WTC11 (cell line): ENCODE data around the gene A4GNT. TPM values are rescaled to one million over a fixed set of nuclear protein-coding genes. Genes with fewer than 3 reads are reported as not detected.

Experiments
- ATAC-seq: fragments of 200-7000 bp; cut with Tn5 transposase; 2 replicates; pipeline ENCODE4 v1.10.0; 2021; ENCODE audit warnings: mild to moderate bottlenecking, moderate library complexity
- CTCF ChIA-PET: fragments of 300-600 bp; sonication (Branson Sonifier 250); formaldehyde crosslinking; loops from one replicate; lab custom pipeline; 2021; ENCODE audit warnings: antibody characterized with exemption; lab: Charles Lee
- POLR2A ChIA-PET: fragments of 350-600 bp; sonication (Branson Sonifier 250); formaldehyde crosslinking; loops from one replicate; lab custom pipeline; 2021; ENCODE audit warnings: antibody characterized with exemption; lab: Charles Lee
- DNase-seq: peaks from one replicate; pipeline ENCODE4 v3.0.0; 2021; ENCODE audit warnings: low spot score
- H3K27ac Mint-ChIP-seq: 2 replicates; pipeline ENCODE4 v1.8.0; 2021; ENCODE audit warnings: mixed read lengths
- H3K27me3 Mint-ChIP-seq: 2 replicates; pipeline ENCODE4 v1.8.0; 2021; ENCODE audit warnings: low read depth, mild to moderate bottlenecking, moderate library complexity, mixed read lengths
- H3K36me3 Mint-ChIP-seq: 2 replicates; pipeline ENCODE4 v1.8.0; 2021; ENCODE audit warnings: mixed read lengths
- H3K4me1 Mint-ChIP-seq: 2 replicates; pipeline ENCODE4 v1.8.0; 2022; ENCODE audit warnings: mixed read lengths
- H3K4me3 Mint-ChIP-seq: 2 replicates; pipeline ENCODE4 v1.8.0; 2021; ENCODE audit warnings: mild to moderate bottlenecking, moderate library complexity, mixed read lengths
- H3K9me3 Mint-ChIP-seq: 2 replicates; pipeline ENCODE4 v1.8.0; 2021; ENCODE audit warnings: mixed read lengths
- ATF1 ChIP-seq: sonication (generic); formaldehyde crosslinking; IDR thresholded peaks from 2 replicates; pipeline ENCODE4 v1.8.1; 2023; ENCODE audit warnings: mild to moderate bottlenecking, moderate library complexity, missing genetic modification reagents
- CTCF ChIP-seq: fragments of 200-600 bp; IDR thresholded peaks from 2 replicates; pipeline ENCODE4 v1.8.0; 2022; ENCODE audit warnings: antibody characterized with exemption
- GABPB1 ChIP-seq: sonication (generic); formaldehyde crosslinking; IDR thresholded peaks from 2 replicates; pipeline ENCODE4 v1.8.1; 2023; ENCODE audit warnings: mild to moderate bottlenecking, missing genetic modification reagents
- MXD4 ChIP-seq: fragments of 250-450 bp; sonication (Bioruptor Pico); IDR thresholded peaks from 2 replicates; pipeline ENCODE4 v1.8.0; 2021; ENCODE audit warnings: mild to moderate bottlenecking, moderate library complexity, borderline replicate concordance
- NFYB ChIP-seq: sonication (generic); formaldehyde crosslinking; conservative IDR thresholded peaks from 2 replicates; pipeline ENCODE4 v1.8.0; 2022; ENCODE audit warnings: low read depth, missing genetic modification reagents
- OVOL2 ChIP-seq: fragments of 250-450 bp; sonication (Bioruptor Pico); IDR thresholded peaks from 2 replicates; pipeline ENCODE4 v1.9.0; 2021; ENCODE audit warnings: mild to moderate bottlenecking, borderline replicate concordance
- PRDM15 ChIP-seq: sonication (generic); formaldehyde crosslinking; IDR thresholded peaks from 2 replicates; pipeline ENCODE4 v1.8.0; 2022; ENCODE audit warnings: missing genetic modification reagents
- SMAD4 ChIP-seq: sonication (generic); formaldehyde crosslinking; IDR thresholded peaks from 2 replicates; pipeline ENCODE4 v1.8.0; 2022; ENCODE audit warnings: mild to moderate bottlenecking, missing genetic modification reagents
- TEAD4 ChIP-seq: sonication (generic); formaldehyde crosslinking; IDR thresholded peaks from 2 replicates; pipeline ENCODE4 v1.8.0; 2022; ENCODE audit warnings: mild to moderate bottlenecking, missing genetic modification reagents
- ZNF138 ChIP-seq: sonication (generic); formaldehyde crosslinking; conservative IDR thresholded peaks from 2 replicates; pipeline ENCODE4 v1.8.1; 2022; ENCODE audit warnings: mild to moderate bottlenecking, moderate library complexity, missing genetic modification reagents
- ZNF416 ChIP-seq: fragments of 250-450 bp; sonication (Bioruptor Pico); IDR thresholded peaks from 2 replicates; pipeline ENCODE4 v1.9.0; 2021; ENCODE audit warnings: mild to moderate bottlenecking, inconsistent platforms
- ZNF425 ChIP-seq: fragments of 250-450 bp; sonication (Bioruptor Pico); conservative IDR thresholded peaks from 2 replicates; pipeline ENCODE4 v1.9.0; 2021; ENCODE audit warnings: mild to moderate bottlenecking
- total RNA-seq: library from RNA; stranded (reverse); gene quantifications from 3 replicates; pipeline ENCODE4 v1.2.3, GENCODE V29; 2021
- TF ChIP-seq, protein P1 (sequence below): sonication (generic); formaldehyde crosslinking; IDR thresholded peaks from 2 replicates; pipeline ENCODE4 v1.8.1; 2023; ENCODE audit warnings: mild to moderate bottlenecking, missing genetic modification reagents
- TF ChIP-seq, protein P2 (sequence below): sonication (generic); formaldehyde crosslinking; IDR thresholded peaks from 2 replicates; pipeline ENCODE4 v1.8.1; 2022; ENCODE audit warnings: mild to moderate bottlenecking, missing genetic modification reagents, moderate library complexity, borderline replicate concordance
- TF ChIP-seq, protein P3 (sequence below): sonication (generic); formaldehyde crosslinking; conservative IDR thresholded peaks from 2 replicates; pipeline ENCODE4 v1.8.1; 2022; ENCODE audit warnings: mild to moderate bottlenecking, missing genetic modification reagents

Gene A4GNT
- total RNA-seq, 1 experiment from 2014 or later = not detected

- TF ChIP-seq, protein P1, sequence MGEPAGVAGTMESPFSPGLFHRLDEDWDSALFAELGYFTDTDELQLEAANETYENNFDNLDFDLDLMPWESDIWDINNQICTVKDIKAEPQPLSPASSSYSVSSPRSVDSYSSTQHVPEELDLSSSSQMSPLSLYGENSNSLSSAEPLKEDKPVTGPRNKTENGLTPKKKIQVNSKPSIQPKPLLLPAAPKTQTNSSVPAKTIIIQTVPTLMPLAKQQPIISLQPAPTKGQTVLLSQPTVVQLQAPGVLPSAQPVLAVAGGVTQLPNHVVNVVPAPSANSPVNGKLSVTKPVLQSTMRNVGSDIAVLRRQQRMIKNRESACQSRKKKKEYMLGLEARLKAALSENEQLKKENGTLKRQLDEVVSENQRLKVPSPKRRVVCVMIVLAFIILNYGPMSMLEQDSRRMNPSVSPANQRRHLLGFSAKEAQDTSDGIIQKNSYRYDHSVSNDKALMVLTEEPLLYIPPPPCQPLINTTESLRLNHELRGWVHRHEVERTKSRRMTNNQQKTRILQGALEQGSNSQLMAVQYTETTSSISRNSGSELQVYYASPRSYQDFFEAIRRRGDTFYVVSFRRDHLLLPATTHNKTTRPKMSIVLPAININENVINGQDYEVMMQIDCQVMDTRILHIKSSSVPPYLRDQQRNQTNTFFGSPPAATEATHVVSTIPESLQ (CRISPR knock-in tag) = no peak
- no peak for TF ChIP-seq ATF1 (CRISPR knock-in tag)
- no peak for TF ChIP-seq ZNF416 (CRISPR knock-in tag)
- TF ChIP-seq, all 79 proteins: peak for 0
Measured at GRCh38 chr3:138119423-138119766, 12.8 kb downstream of the A4GNT start (continued).

GRCh38 chr3:138118612-138119422 lies 13.4 kb downstream of the A4GNT start:
- peaks cover 2% of the 10 kb centered on the region; the same call in 1 of the 2 replicates for H3K36me3 Mint-ChIP-seq
- TF ChIP-seq ZNF138 (no peak), CTCF (peak; percentile 66)
- TF ChIP-seq, protein P2, sequence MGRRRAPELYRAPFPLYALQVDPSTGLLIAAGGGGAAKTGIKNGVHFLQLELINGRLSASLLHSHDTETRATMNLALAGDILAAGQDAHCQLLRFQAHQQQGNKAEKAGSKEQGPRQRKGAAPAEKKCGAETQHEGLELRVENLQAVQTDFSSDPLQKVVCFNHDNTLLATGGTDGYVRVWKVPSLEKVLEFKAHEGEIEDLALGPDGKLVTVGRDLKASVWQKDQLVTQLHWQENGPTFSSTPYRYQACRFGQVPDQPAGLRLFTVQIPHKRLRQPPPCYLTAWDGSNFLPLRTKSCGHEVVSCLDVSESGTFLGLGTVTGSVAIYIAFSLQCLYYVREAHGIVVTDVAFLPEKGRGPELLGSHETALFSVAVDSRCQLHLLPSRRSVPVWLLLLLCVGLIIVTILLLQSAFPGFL (CRISPR knock-in tag) = no peak
- TF ChIP-seq, all 79 proteins: peak for 1
- CTCF ChIA-PET = interaction anchor here (0.6 to 5.5 kb wide), 41 partner anchors 11 to 316 kb away, joined by 3 to 61 read pairs (median 4); partner anchors contain the start of genes A4GNT, ARMC8, CLDN18 and DBR1
- 0 out of 2 replicates have a peak overlapping the region, but pooled peaks have one; percentile 4 for H3K4me3 Mint-ChIP-seq
- H3K9me3 Mint-ChIP-seq = peaks cover 13% of the 10 kb centered on the region
- DNase-seq (peak; percentile 91), ATAC-seq (peak; percentile 74)
- H3K4me1 Mint-ChIP-seq = peaks cover 23% of the 10 kb centered on the region
- H3K27me3 Mint-ChIP-seq = peaks cover 9% of the 10 kb centered on the region
- H3K27ac Mint-ChIP-seq = no peak overlapping the region
- POLR2A ChIA-PET = no interaction called here

GRCh38 chr3:138114988-138115971 lies 16.9 kb downstream of the A4GNT start, which contains the start of gene DZIP1L:
Gene DZIP1L (minus strand): TSS chr3:138115608. CDS start chr3:138103971, 11,637 bp downstream.
- peaks cover 32% of the 10 kb centered on the region for H3K4me1 Mint-ChIP-seq
- peak within 1 kb of the TSS; percentile 85 for H3K4me3 Mint-ChIP-seq
- ATAC-seq = peak; percentile 77
- POLR2A ChIA-PET = interaction anchor here (0.5 to 1.1 kb wide), 3 partner anchors 46 to 1560 kb away, joined by 3 to 5 read pairs (median 4); partner anchors contain the start of gene ARMC8
- CTCF ChIA-PET = interaction anchor here (0.7 to 5.5 kb wide), 18 partner anchors 11 to 319 kb away, joined by 3 to 61 read pairs (median 4); partner anchors contain the start of genes CLDN18 and ESYT3
- peaks cover 9% of the 10 kb centered on the region for H3K27me3 Mint-ChIP-seq
- peak; percentile 68 for DNase-seq
- peaks cover 4% of the 10 kb centered on the region for H3K9me3 Mint-ChIP-seq
- H3K27ac Mint-ChIP-seq = peak within 1 kb of the TSS; percentile 68
- no peaks in the 10 kb centered on the region for H3K36me3 Mint-ChIP-seq
- TF ChIP-seq NFYB (CRISPR knock-in tag) = 0 out of 2 replicates have a peak, but pooled peaks have one; percentile 9
- TF ChIP-seq ZNF425 = no peak
- TF ChIP-seq OVOL2 (CRISPR knock-in tag) = no peak
- no peak for TF ChIP-seq MXD4 (CRISPR knock-in tag)
- TF ChIP-seq PRDM15 = no peak
- TF ChIP-seq SMAD4 (CRISPR knock-in tag) = no peak
- no peak for TF ChIP-seq GABPB1 (CRISPR knock-in tag)
- TF ChIP-seq, protein P3, sequence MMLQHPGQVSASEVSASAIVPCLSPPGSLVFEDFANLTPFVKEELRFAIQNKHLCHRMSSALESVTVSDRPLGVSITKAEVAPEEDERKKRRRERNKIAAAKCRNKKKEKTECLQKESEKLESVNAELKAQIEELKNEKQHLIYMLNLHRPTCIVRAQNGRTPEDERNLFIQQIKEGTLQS = no peak
- no peak for TF ChIP-seq TEAD4
